Panc1 (cell line): ENCODE data around the gene MAGI1.

Source experiments
- POLR2AphosphoS5 ChIP-seq: IDR thresholded peaks from 2 replicates; pipeline ENCODE4 v1.6.1; 2012; ENCODE audit warnings: mild to moderate bottlenecking, low read depth, low read length, moderate library complexity
- TF ChIP-seq, protein P1 (sequence below): fragments of 450-650 bp; IDR thresholded peaks from 2 replicates; pipeline ENCODE4 v1.5.1; 2017; ENCODE audit warnings: mild to moderate bottlenecking
- TF ChIP-seq, protein P2 (sequence below), 2 experiments: IDR thresholded peaks; 2 replicates each; pipeline ENCODE4 v1.6.1; 2011 to 2012; ENCODE audit warnings: low read depth in 2 of 2, control low read depth in 1 of 2, low read length in 1 of 2, mild to moderate bottlenecking in 1 of 2, moderate library complexity in 1 of 2; ENCODE audit not compliant: insufficient read depth in 1 of 2

DNA sequence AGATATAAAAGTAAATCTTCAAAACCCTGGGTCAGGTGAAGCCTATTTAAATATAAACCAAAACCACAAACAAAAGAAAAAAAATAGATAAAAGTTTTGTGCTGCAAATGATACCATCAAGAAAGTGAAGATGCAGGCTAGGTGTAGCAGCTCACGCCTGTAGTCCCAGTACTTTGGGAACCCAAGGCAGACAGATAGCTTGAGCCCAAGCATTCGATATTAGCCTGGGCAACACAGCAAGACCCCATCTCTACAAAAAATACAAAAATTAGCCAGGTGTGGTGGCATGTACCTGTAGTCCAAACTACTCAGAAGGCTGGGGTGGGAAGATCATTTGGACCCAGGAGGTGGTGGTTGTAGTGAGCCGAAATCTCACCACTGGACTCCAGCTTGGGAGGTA is 164.8 kb downstream of the MAGI1 start:
- TF ChIP-seq, protein P1, sequence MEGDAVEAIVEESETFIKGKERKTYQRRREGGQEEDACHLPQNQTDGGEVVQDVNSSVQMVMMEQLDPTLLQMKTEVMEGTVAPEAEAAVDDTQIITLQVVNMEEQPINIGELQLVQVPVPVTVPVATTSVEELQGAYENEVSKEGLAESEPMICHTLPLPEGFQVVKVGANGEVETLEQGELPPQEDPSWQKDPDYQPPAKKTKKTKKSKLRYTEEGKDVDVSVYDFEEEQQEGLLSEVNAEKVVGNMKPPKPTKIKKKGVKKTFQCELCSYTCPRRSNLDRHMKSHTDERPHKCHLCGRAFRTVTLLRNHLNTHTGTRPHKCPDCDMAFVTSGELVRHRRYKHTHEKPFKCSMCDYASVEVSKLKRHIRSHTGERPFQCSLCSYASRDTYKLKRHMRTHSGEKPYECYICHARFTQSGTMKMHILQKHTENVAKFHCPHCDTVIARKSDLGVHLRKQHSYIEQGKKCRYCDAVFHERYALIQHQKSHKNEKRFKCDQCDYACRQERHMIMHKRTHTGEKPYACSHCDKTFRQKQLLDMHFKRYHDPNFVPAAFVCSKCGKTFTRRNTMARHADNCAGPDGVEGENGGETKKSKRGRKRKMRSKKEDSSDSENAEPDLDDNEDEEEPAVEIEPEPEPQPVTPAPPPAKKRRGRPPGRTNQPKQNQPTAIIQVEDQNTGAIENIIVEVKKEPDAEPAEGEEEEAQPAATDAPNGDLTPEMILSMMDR: no peak
- TF ChIP-seq, protein P2, sequence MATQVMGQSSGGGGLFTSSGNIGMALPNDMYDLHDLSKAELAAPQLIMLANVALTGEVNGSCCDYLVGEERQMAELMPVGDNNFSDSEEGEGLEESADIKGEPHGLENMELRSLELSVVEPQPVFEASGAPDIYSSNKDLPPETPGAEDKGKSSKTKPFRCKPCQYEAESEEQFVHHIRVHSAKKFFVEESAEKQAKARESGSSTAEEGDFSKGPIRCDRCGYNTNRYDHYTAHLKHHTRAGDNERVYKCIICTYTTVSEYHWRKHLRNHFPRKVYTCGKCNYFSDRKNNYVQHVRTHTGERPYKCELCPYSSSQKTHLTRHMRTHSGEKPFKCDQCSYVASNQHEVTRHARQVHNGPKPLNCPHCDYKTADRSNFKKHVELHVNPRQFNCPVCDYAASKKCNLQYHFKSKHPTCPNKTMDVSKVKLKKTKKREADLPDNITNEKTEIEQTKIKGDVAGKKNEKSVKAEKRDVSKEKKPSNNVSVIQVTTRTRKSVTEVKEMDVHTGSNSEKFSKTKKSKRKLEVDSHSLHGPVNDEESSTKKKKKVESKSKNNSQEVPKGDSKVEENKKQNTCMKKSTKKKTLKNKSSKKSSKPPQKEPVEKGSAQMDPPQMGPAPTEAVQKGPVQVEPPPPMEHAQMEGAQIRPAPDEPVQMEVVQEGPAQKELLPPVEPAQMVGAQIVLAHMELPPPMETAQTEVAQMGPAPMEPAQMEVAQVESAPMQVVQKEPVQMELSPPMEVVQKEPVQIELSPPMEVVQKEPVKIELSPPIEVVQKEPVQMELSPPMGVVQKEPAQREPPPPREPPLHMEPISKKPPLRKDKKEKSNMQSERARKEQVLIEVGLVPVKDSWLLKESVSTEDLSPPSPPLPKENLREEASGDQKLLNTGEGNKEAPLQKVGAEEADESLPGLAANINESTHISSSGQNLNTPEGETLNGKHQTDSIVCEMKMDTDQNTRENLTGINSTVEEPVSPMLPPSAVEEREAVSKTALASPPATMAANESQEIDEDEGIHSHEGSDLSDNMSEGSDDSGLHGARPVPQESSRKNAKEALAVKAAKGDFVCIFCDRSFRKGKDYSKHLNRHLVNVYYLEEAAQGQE (IDR thresholded peaks at IDR 0.05; ENCODE audit: insufficient read depth in 1 of 2, low read depth in 2 of 2, low read length in 1 of 2): no peak
- TF ChIP-seq POLR2AphosphoS5: no peak
